ENCODE data around the gene TMEM255B.

The TMEM255B gene

DNA sequence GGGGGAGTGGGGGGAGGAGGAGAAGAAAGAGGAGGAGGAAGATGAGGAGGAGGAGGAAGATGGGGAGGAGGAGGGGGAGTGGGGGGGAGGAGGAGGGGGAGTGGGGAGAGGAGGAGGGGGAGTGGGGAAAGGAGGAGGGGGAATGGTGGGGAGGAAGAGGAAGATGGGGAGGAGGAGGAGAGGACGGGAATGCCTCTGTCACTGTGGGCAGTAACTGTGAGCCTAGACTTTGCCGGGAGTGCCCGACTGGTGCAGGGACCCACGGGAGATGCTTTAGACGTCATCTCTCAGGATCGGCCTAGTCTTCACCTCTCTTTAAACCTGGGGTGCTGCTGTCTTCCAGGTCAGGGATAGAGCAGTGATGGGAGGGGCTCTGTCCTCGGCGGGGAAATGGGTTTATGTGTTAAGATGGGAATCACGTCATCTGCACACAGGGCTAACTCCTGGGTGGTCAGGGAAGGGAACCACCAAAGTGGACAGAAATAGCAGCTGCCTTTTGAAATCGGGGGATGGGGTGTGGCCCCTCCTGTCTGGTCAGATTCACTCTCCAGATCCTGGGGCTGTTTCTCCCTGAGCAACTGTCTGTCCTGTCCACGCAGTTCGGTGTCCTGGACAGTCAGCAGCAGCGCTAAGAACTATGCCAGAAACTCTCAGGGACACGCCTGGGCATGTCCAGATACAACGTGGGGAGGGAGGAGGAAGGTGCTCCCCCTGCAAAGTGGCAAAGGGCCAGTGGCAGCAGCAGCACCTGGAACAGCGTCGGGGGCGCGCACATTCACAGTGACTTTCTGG lies 77.9 kb downstream of the TMEM255B start:
- no peak overlapping the region for H3K4me3 ChIP-seq (ENCODE audit: low read depth, low read length)
- TF ChIP-seq, protein P1, sequence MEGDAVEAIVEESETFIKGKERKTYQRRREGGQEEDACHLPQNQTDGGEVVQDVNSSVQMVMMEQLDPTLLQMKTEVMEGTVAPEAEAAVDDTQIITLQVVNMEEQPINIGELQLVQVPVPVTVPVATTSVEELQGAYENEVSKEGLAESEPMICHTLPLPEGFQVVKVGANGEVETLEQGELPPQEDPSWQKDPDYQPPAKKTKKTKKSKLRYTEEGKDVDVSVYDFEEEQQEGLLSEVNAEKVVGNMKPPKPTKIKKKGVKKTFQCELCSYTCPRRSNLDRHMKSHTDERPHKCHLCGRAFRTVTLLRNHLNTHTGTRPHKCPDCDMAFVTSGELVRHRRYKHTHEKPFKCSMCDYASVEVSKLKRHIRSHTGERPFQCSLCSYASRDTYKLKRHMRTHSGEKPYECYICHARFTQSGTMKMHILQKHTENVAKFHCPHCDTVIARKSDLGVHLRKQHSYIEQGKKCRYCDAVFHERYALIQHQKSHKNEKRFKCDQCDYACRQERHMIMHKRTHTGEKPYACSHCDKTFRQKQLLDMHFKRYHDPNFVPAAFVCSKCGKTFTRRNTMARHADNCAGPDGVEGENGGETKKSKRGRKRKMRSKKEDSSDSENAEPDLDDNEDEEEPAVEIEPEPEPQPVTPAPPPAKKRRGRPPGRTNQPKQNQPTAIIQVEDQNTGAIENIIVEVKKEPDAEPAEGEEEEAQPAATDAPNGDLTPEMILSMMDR (IDR thresholded peaks at IDR 0.05; ENCODE audit: borderline replicate concordance, insufficient read depth, low read depth, low read length) = no peak

DNA sequence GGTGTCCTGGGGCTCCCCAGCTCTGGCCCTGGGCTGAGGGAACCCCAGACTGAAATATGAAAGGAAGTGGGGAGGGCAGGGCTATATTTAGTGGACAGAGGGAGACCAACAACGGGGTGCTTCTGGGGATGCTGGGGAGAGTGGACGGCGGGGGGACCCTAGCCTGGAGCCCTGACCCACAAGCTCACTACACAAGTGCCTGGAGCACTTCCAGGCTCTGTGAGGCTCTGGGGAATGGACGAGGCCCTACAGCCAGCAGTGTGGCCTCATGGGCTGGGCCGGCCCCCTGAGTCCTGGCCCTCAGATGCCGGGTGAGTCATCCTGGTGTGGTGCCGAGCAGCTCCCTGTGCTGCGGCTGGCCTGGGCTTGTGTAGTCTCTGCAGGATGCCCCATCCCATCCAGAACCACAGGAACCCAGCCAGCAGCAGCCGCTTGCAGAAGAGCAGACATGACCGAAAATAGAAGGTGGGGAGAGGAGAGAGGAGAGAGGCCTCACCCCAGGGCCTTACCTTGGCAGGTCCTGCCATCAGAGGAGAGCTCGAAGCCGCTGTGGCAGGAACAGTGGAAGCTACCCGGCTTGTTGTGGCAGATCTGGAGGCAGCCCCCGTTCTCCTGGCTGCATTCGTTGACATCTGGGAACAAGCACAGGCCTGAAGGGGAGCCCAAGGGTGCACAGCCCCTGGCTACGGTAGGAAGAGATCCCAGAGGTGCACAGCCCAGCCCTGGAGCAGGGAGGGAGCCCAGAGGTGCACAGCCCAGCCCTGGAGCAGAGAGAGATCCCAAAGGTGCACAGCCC lies 78.7 kb downstream of the TMEM255B start:
- H3K4me3 ChIP-seq (ENCODE audit: low read depth, low read length) = no peak overlapping the region
- TF ChIP-seq, protein P1 (IDR thresholded peaks at IDR 0.05; ENCODE audit: borderline replicate concordance, insufficient read depth, low read depth, low read length) = no peak

DNA sequence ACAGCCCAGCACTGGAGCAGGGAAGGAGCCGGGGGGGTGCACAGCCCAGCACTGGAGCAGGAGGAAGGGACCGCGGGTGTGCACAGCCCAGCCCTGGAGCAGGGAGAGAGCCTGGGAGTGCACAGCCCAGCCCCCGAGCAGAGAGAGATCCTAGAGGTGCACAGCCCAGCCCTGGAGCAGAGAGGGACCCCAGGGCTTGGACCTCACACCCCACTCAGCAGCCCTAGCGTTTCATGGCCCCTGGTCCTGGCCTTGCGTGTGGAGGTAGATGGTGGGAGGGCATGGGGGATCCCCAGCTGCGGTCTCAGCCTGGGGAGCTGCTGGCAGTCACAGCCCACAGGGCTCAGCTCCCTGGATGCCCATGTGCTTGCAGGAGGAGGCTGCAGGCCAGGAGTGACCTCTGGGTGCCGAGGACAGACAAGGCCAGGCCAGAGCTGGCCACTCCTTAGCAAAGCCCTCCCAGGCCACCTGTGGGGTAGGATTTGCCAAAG lies 79.7 kb downstream of the TMEM255B start:
- no peak overlapping the region for H3K4me3 ChIP-seq (ENCODE audit: low read depth, low read length)
- TF ChIP-seq, protein P1 (IDR thresholded peaks at IDR 0.05; ENCODE audit: borderline replicate concordance, insufficient read depth, low read depth, low read length) = no peak

DNA sequence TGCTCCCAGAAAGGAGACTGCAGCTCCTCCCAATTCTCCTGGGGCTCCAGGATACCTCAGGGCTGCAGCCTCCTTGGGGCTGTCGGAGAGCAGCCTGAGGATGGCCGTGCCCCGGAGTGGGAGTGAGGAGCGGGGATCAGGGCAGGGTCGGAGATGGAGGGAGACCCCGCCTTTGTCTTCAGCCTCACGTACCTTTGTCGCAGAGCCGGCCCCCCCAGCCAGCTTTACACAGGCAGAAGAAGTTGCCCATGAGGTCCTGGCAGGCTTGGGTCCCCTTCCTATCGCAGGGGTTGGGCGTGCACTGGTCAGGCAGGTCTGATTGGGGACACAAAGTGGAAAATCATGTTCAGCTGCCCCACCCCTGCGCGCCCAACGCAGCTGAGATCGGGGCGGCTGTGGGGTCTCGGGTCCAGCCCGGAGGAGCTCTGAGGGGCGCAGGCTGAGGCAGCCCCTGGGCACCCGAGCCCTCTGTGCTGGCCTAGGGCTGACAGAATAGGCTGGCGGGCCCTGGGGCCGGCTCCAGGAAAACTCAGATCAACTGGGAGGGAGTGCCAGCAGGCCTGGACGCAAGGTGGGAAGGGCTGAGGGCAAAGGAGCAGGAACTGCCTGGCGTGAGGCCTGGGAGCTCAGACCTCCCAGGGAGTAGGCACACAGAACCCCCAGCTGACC lies 80.6 kb downstream of the TMEM255B start:
- TF ChIP-seq, protein P1 (IDR thresholded peaks at IDR 0.05; ENCODE audit: borderline replicate concordance, insufficient read depth, low read depth, low read length) = no peak
- H3K4me3 ChIP-seq (ENCODE audit: low read depth, low read length) = no peak overlapping the region

DNA sequence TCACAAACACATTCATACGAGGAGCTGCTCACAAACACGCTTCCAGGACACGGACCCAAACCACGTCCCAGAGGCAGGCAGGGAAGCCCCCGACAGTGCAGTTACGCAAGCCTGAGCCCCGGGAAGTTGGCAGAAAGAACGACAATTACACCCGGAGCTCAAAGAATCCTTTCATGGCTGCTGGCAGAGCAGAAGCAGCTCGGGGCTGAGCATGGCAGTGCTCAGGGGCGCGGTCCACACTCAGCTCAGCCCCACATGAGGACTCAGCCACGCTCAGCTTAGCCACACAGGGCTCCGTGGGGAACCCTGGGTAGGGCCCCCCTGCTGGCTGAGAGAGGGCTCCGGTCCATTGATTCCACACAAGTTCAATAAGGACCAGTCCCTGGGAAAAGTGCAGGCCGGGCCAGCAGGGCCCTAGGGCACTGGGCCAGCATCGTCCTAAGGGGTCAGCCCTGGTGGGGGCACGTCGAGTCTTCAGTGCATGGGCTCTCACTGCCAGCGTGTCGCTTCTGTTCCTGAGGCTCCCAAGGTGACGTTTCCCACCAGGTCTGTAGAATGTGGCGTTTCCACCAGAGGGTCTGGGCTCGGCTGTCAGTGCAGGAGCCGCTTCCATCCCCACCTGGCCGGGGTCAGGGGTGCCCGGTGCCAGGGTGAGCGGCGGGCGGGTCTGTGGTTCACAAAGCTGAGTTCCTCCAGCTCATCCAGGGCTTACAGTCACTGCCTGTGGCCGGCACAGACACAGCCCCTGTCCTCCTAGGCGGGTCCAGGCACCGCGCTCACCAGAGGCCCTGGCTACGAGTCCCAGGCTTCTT lies 81.7 kb downstream of the TMEM255B start:
- no peak overlapping the region for H3K4me3 ChIP-seq (ENCODE audit: low read depth, low read length)
- TF ChIP-seq, protein P1 (IDR thresholded peaks at IDR 0.05; ENCODE audit: borderline replicate concordance, insufficient read depth, low read depth, low read length) = no peak

DNA sequence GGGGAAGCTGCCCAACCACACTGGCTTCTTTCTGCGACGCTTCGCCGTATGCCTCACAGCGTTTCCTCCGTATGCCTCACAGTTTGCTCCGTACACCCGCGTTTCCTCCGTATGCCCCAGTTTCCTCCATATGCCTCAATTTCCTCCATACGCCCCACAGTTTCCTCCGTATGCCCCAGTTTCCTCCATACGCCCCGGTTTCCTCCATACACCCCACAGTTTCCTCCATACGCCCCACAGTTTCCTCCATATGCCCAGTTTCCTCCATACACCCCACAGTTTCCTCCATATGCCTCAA lies 82.3 kb downstream of the TMEM255B start:
- TF ChIP-seq, protein P1 (IDR thresholded peaks at IDR 0.05; ENCODE audit: borderline replicate concordance, insufficient read depth, low read depth, low read length) = no peak

More for the DNA sequence above, 82.3 kb downstream of the TMEM255B start:
- H3K4me3 ChIP-seq (ENCODE audit: low read depth, low read length) = no peak overlapping the region
